ENCODE measurements around the gene PRKAR2B. TPM values are rescaled to one million over a fixed set of nuclear protein-coding genes. Genes with fewer than 3 reads are reported as not detected.

Gene PRKAR2B
- total and polyA plus RNA-seq, 2 donors (not counting 1 experiment from before 2014, with no cell fraction given): 0.07 to 0.81 TPM

- H3K4me2 ChIP-seq (replicated peaks; ENCODE audit: low read depth, low read length, poor library complexity, severe bottlenecking): no peak overlapping the region
- no peak overlapping the region for H3K27ac Mint-ChIP-seq
- intact Hi-C loops (cut with micrococcal nuclease): loop anchor here (5.0 to 10.0 kb wide), 4 partner anchors 399 to 1633 kb away; partner anchors contain the start of genes BCAP29, COG5, DUS4L and RINT1
- H3K4me1 Mint-ChIP-seq: peaks cover 16% of the 10 kb centered on the region
- no peak overlapping the region for H3K4me3 ChIP-seq (ENCODE audit: control extremely low read depth in 1 of 5, extremely low read depth in 1 of 5, insufficient read depth in 1 of 5, low read depth in 2 of 5, low read length in 4 of 5)
- H3K27ac ChIP-seq (ENCODE audit: low read length in 2 of 2): no peak overlapping the region
- no peak overlapping the region for H3K4me3 Mint-ChIP-seq
- H3K9me3 ChIP-seq (ENCODE audit: control extremely low read depth in 1 of 3, control insufficient read depth in 2 of 3, insufficient read depth in 1 of 3, low read length in 2 of 3): no peaks in the 10 kb centered on the region
- POLR2A ChIA-PET: no interaction called here
- ATAC-seq (ENCODE audit: low read depth): no peak
- TF ChIP-seq EZH2 (IDR thresholded peaks at IDR 0.05; ENCODE audit: borderline replicate concordance, insufficient read depth, low read depth, low read length, poor library complexity, severe bottlenecking) (no peak), CTCF (IDR thresholded peaks at IDR 0.05) (no peak)
- H4K20me1 ChIP-seq (ENCODE audit: control insufficient read depth, insufficient read depth, low read length, poor library complexity, severe bottlenecking): peaks cover 8% of the 10 kb centered on the region
- H3K9me3 Mint-ChIP-seq (ENCODE audit: insufficient read depth): no peaks in the 10 kb centered on the region
- H2AFZ ChIP-seq (ENCODE audit: insufficient read depth, low read depth, low read length, poor library complexity, severe bottlenecking): no peak overlapping the region
- CTCF ChIA-PET: interaction anchor here (1.1 to 7.6 kb wide), 2 partner anchors 16 to 34 kb away, joined by 3 to 108 read pairs; no protein-coding TSS in a partner anchor
- H3K27me3 Mint-ChIP-seq: peaks cover 12% of the 10 kb centered on the region
- H3K9ac ChIP-seq (ENCODE audit: low read length): no peak overlapping the region
- peaks cover 8 to 11% of the 10 kb centered on the region in 2 donors for H3K4me1 ChIP-seq (ENCODE audit: control insufficient read depth in 2 of 2, insufficient read depth in 2 of 2, low read length in 2 of 2)
- DNase-seq: no peak
- no peaks in the 10 kb centered on the region for H3K36me3 ChIP-seq (replicated peaks in 1 of 2; ENCODE audit: control extremely low read depth in 1 of 2, control insufficient read depth in 1 of 2, extremely low read depth in 1 of 2, insufficient read depth in 2 of 2, low read length in 1 of 2)
- peaks cover 16% of the 10 kb centered on the region for H3K79me2 ChIP-seq (ENCODE audit: control insufficient read depth, insufficient read depth, low read length)
- WGBS (ENCODE audit: insufficient coverage): 64% methylated on average over 1 of the region's 3 CpGs
- H3K27me3 ChIP-seq (replicated peaks in 1 of 4; ENCODE audit: control extremely low read depth in 1 of 4, control insufficient read depth in 3 of 4, insufficient read depth in 4 of 4, low read length in 3 of 4): no peaks in the 10 kb centered on the region
These were observed 120.8 kb downstream of the PRKAR2B start for GRCh38 chr7:107165341-107165740.

GRCh38 chr7:107166736-107167426, 122.4 kb downstream of the PRKAR2B start:
- Histone ChIP-seq H3K4me1 (ENCODE audit: control insufficient read depth in 2 of 2, insufficient read depth in 2 of 2, low read length in 2 of 2) (peaks cover 20 to 22% of the 10 kb centered on the region in 2 donors), H3K9me3 (ENCODE audit: control extremely low read depth in 1 of 3, control insufficient read depth in 2 of 3, insufficient read depth in 1 of 3, low read length in 2 of 3) (no peaks in the 10 kb centered on the region), H4K20me1 (ENCODE audit: control insufficient read depth, insufficient read depth, low read length, poor library complexity, severe bottlenecking) (peaks cover 21% of the 10 kb centered on the region), H3K27me3 (replicated peaks in 1 of 4; ENCODE audit: control extremely low read depth in 1 of 4, control insufficient read depth in 3 of 4, insufficient read depth in 4 of 4, low read length in 3 of 4) (no peaks in the 10 kb centered on the region), H3K4me2 (replicated peaks; ENCODE audit: low read depth, low read length, poor library complexity, severe bottlenecking) (peak overlapping the region; percentile 93), H3K4me3 (ENCODE audit: control extremely low read depth in 1 of 5, extremely low read depth in 1 of 5, insufficient read depth in 1 of 5, low read depth in 2 of 5, low read length in 4 of 5) (peak overlapping the region; percentile 58 to 95 (median 79)), H3K9ac (ENCODE audit: low read length) (peak overlapping the region; percentile 97), H3K79me2 (ENCODE audit: control insufficient read depth, insufficient read depth, low read length) (peaks cover 29% of the 10 kb centered on the region), H3K27ac (ENCODE audit: low read length in 2 of 2) (peak overlapping the region; percentile 97), H3K36me3 (replicated peaks in 1 of 2; ENCODE audit: control extremely low read depth in 1 of 2, control insufficient read depth in 1 of 2, extremely low read depth in 1 of 2, insufficient read depth in 2 of 2, low read length in 1 of 2) (peaks cover 2 to 4% of the 10 kb centered on the region in 2 experiments), H2AFZ (ENCODE audit: insufficient read depth, low read depth, low read length, poor library complexity, severe bottlenecking) (peak overlapping the region; percentile 80)
- intact Hi-C loops (cut with micrococcal nuclease): loop anchor here (2.0 to 10.0 kb wide), 5 partner anchors 16 to 1635 kb away; partner anchors contain the start of genes BCAP29, COG5, DUS4L and RINT1
- H3K9me3 Mint-ChIP-seq (ENCODE audit: insufficient read depth): no peaks in the 10 kb centered on the region
- peaks cover 12% of the 10 kb centered on the region for H3K27me3 Mint-ChIP-seq
- TF ChIP-seq CTCF (IDR thresholded peaks at IDR 0.05) (no peak), EZH2 (IDR thresholded peaks at IDR 0.05; ENCODE audit: borderline replicate concordance, insufficient read depth, low read depth, low read length, poor library complexity, severe bottlenecking) (no peak)
- CTCF ChIA-PET: interaction anchor here (0.6 to 7.6 kb wide), 3 partner anchors 17 to 374 kb away, joined by 3 to 108 read pairs (median 4); no protein-coding TSS in a partner anchor
- peaks cover 25% of the 10 kb centered on the region for H3K4me1 Mint-ChIP-seq
- no CpG with 5 or more reads among the region's 5 CpGs for WGBS (ENCODE audit: insufficient coverage)
- no peak for ATAC-seq (ENCODE audit: low read depth)
- peak overlapping the region; percentile 94 for H3K4me3 Mint-ChIP-seq
- H3K27ac Mint-ChIP-seq: peak overlapping the region; percentile 100
- POLR2A ChIA-PET: interaction anchor here (1.6 kb wide), 1 partner anchor 41 kb away, joined by 9 read pairs; no protein-coding TSS in a partner anchor
- no peak for DNase-seq
